KMS-11 (cell line): ENCODE data around the gene PIH1D1.

Experiments used
- H2AFZ ChIP-seq: fragments of 200-600 bp; sonication (generic); 2 replicates; pipeline ENCODE4 v1.6.1; 2016; ENCODE audit warnings: antibody characterized with exemption, mixed run types, low read depth
- H3K27ac ChIP-seq: fragments of 200-600 bp; sonication (generic); 2 replicates; pipeline ENCODE4 v1.6.1; 2016; ENCODE audit warnings: mild to moderate bottlenecking, mixed run types
- H3K27me3 ChIP-seq: fragments of 200-600 bp; sonication (generic); 2 replicates; pipeline ENCODE4 v1.6.1; 2017; ENCODE audit warnings: mild to moderate bottlenecking, low read depth, mixed run types, moderate library complexity; ENCODE audit not compliant: insufficient read depth
- H3K36me3 ChIP-seq: fragments of 200-600 bp; sonication (generic); 2 replicates; pipeline ENCODE4 v1.6.1; 2017; ENCODE audit warnings: mild to moderate bottlenecking, mixed run types; ENCODE audit not compliant: insufficient read depth
- H3K4me1 ChIP-seq: fragments of 200-600 bp; sonication (generic); 2 replicates; pipeline ENCODE4 v1.6.1; 2016; ENCODE audit warnings: mild to moderate bottlenecking, low read depth, mixed run types; ENCODE audit not compliant: poor library complexity, severe bottlenecking
- H3K4me2 ChIP-seq: fragments of 200-600 bp; sonication (generic); 2 replicates; pipeline ENCODE4 v1.7.0; 2016; ENCODE audit warnings: mild to moderate bottlenecking, mixed run types
- H3K4me3 ChIP-seq: fragments of 200-600 bp; sonication (generic); IDR thresholded peaks from 2 replicates; pipeline ENCODE4 v1.6.1; 2017; ENCODE audit warnings: low read depth, low read length, mixed read lengths; ENCODE audit not compliant: insufficient read depth
- H3K79me2 ChIP-seq: fragments of 200-600 bp; sonication (generic); 2 replicates; pipeline ENCODE4 v1.6.1; 2016; ENCODE audit warnings: low read depth, mixed run types; ENCODE audit not compliant: insufficient read depth
- H3K9ac ChIP-seq: fragments of 200-600 bp; sonication (generic); 2 replicates; pipeline ENCODE4 v1.6.1; 2016; ENCODE audit warnings: mild to moderate bottlenecking, mixed run types
- H4K20me1 ChIP-seq: fragments of 200-600 bp; sonication (generic); 2 replicates; pipeline ENCODE4 v1.6.1; 2016; ENCODE audit warnings: mild to moderate bottlenecking, mixed run types; ENCODE audit not compliant: insufficient read depth
- TF ChIP-seq, protein P1 (sequence below): fragments of 200-600 bp; sonication (generic); conservative IDR thresholded peaks from 2 replicates; pipeline ENCODE4 v1.6.1; 2017; ENCODE audit warnings: low read depth, mild to moderate bottlenecking, antibody characterized with exemption, low read length, moderate library complexity, mixed read lengths

PIH1D1 gene

DNA sequence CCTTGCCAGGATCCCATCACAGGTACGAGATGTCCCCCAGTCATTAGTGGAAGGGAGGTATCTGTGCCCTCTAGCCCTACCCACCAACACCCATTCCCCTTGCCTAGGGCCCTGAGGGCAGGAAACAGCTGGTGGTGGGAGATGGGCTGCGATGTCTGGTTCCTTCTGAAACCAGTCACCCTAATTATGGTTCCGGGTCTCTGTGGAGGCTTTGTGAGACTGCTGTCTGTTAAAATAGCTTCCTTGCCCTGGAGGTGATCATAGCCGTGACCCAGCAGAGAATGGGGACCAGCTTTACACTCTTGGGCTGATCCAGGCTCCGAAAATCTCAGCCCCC is 6.9 kb upstream of the PIH1D1 start:
- H3K9ac ChIP-seq, result peak overlapping the region; percentile 87
- peaks cover 69% of the 10 kb centered on the region for H3K4me1 ChIP-seq
- H3K79me2 ChIP-seq, result peaks cover 42% of the 10 kb centered on the region
- H3K4me3 ChIP-seq, result peak overlapping the region; percentile 14
- TF ChIP-seq, protein P1, sequence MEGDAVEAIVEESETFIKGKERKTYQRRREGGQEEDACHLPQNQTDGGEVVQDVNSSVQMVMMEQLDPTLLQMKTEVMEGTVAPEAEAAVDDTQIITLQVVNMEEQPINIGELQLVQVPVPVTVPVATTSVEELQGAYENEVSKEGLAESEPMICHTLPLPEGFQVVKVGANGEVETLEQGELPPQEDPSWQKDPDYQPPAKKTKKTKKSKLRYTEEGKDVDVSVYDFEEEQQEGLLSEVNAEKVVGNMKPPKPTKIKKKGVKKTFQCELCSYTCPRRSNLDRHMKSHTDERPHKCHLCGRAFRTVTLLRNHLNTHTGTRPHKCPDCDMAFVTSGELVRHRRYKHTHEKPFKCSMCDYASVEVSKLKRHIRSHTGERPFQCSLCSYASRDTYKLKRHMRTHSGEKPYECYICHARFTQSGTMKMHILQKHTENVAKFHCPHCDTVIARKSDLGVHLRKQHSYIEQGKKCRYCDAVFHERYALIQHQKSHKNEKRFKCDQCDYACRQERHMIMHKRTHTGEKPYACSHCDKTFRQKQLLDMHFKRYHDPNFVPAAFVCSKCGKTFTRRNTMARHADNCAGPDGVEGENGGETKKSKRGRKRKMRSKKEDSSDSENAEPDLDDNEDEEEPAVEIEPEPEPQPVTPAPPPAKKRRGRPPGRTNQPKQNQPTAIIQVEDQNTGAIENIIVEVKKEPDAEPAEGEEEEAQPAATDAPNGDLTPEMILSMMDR, result no peak
- H3K27me3 ChIP-seq, result no peaks in the 10 kb centered on the region
- H3K36me3 ChIP-seq, result no peaks in the 10 kb centered on the region
- H2AFZ ChIP-seq, result peak overlapping the region; percentile 63
- H4K20me1 ChIP-seq, result no peaks in the 10 kb centered on the region
- peak overlapping the region; percentile 100 for H3K4me2 ChIP-seq
- H3K27ac ChIP-seq, result peak overlapping the region; percentile 99

DNA sequence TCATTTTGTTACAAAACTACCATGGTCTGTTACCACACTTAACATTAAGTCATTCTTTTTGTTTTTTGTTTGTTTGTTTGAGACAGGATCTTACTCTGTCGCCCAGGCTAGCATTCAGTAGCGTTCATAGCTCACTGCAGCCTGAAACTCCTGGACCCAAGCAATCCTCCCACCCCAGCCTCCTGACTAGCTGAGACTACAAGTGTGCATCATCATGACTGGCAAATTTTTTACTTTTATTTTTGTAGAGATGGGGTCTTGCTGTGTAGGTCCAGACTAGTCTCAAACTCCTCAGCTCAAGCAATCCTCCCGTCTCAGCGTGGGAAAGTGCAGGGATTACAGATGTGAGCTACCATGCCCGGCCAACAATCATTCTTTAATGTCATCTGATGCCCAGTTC is 4.7 kb upstream of the PIH1D1 start:
- Histone ChIP-seq H3K36me3 (no peaks in the 10 kb centered on the region), H3K4me3 (no peak overlapping the region), H2AFZ (no peak overlapping the region), H3K4me1 (peaks cover 76% of the 10 kb centered on the region), H3K9ac (no peak overlapping the region), H4K20me1 (no peaks in the 10 kb centered on the region), H3K27me3 (no peaks in the 10 kb centered on the region), H3K4me2 (no peak overlapping the region), H3K27ac (peak overlapping the region; percentile 99; the same call in 1 of the 2 replicates), H3K79me2 (peaks cover 44% of the 10 kb centered on the region)
- TF ChIP-seq, protein P1, result no peak

- no peak overlapping the region for H2AFZ ChIP-seq
- no peaks in the 10 kb centered on the region for H3K27me3 ChIP-seq
- H3K4me2 ChIP-seq, result no peak overlapping the region
- H3K9ac ChIP-seq, result no peak overlapping the region
- H3K79me2 ChIP-seq, result peaks cover 46% of the 10 kb centered on the region
- H3K4me1 ChIP-seq, result peaks cover 74% of the 10 kb centered on the region
- H4K20me1 ChIP-seq, result no peaks in the 10 kb centered on the region
- H3K36me3 ChIP-seq, result no peaks in the 10 kb centered on the region
- H3K4me3 ChIP-seq, result no peak overlapping the region
- TF ChIP-seq, protein P1, result no peak
- no peak overlapping the region for H3K27ac ChIP-seq
These were observed 4.2 kb upstream of the PIH1D1 start for GRCh38 chr19:49455773-49456172.

DNA sequence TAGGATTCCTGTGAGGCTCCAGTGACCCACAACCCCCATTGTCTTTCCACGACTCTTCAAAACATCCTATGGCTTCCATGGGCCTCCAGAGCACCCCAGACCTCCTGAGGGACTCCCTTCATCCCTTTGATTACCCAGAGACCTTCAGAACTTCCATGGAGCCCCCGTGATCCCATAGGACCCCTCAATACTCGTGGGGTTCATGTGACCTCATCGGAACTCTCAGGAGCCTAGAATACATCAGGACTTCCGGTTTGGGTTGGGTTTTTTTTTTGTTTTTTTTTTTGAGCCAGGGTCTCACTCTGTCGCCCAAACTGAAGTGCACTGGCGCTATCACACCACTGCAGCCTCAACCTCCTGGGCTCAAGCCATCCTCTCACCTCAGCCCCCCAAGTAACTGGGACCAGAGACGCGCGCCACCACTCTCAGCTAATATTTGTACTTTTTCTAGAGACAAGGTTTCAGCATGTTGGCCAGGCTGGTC is 2.2 kb upstream of the PIH1D1 start:
- H3K9ac ChIP-seq, result peak overlapping the region; percentile 81
- H2AFZ ChIP-seq, result peak overlapping the region; percentile 7; the same call in 1 of the 2 replicates
- peaks cover 29% of the 10 kb centered on the region for H3K79me2 ChIP-seq
- H3K4me2 ChIP-seq, result peak overlapping the region; percentile 65
- H4K20me1 ChIP-seq, result no peaks in the 10 kb centered on the region
- H3K27ac ChIP-seq, result peak overlapping the region; percentile 88
- TF ChIP-seq, protein P1, result no peak
- no peak overlapping the region for H3K4me3 ChIP-seq
- no peaks in the 10 kb centered on the region for H3K27me3 ChIP-seq
- H3K36me3 ChIP-seq, result no peaks in the 10 kb centered on the region
- H3K4me1 ChIP-seq, result peaks cover 61% of the 10 kb centered on the region
